SU-DHL-6 (cell line): ENCODE measurements around the gene TRDN.

Source experiments
- H2AFZ ChIP-seq: fragments of 200-600 bp; sonication (generic); 2 replicates; pipeline ENCODE4 v1.6.1; 2014; ENCODE audit warnings: low read depth, mild to moderate bottlenecking, moderate library complexity, mixed read lengths, antibody characterized with exemption, low read length; ENCODE audit not compliant: severe bottlenecking
- H3F3A ChIP-seq: fragments of 200-600 bp; shearing (Covaris generic); 2 replicates; pipeline ENCODE4 v1.6.0; 2016; ENCODE audit warnings: antibody characterized with exemption, mild to moderate bottlenecking; ENCODE audit not compliant: insufficient read depth
- H3K27ac ChIP-seq: fragments of 200-600 bp; sonication (generic); 2 replicates; pipeline ENCODE4 v1.5.1; 2016; ENCODE audit warnings: low read depth, mild to moderate bottlenecking, low read length, moderate library complexity, mixed read lengths
- H3K27me3 ChIP-seq: fragments of 200-600 bp; sonication (generic), shearing (Covaris generic); 2 replicates; pipeline ENCODE4 v1.6.0; 2014; ENCODE audit warnings: mild to moderate bottlenecking, low read length
- H3K36me3 ChIP-seq: fragments of 200-600 bp; sonication (generic); 2 replicates; pipeline ENCODE4 v1.6.1; 2014; ENCODE audit warnings: mild to moderate bottlenecking, low read length, mixed read lengths
- H3K4me2 ChIP-seq: fragments of 300-600, 200-600 bp; shearing (Covaris generic), sonication (generic); 2 replicates; pipeline ENCODE4 v1.6.0; 2014; ENCODE audit warnings: low read length, low read depth, mild to moderate bottlenecking; ENCODE audit not compliant: poor library complexity, severe bottlenecking
- H3K4me3 ChIP-seq: fragments of 200-600 bp; sonication (generic); 2 replicates; pipeline ENCODE4 v1.5.1; 2014; ENCODE audit warnings: antibody characterized with exemption, low read length, mild to moderate bottlenecking, mixed read lengths; ENCODE audit not compliant: insufficient read depth, poor library complexity, severe bottlenecking
- H3K79me2 ChIP-seq: fragments of 200-600 bp; sonication (generic); 2 replicates; pipeline ENCODE4 v1.6.1; 2014; ENCODE audit warnings: mild to moderate bottlenecking, low read length, moderate library complexity; ENCODE audit not compliant: insufficient read depth
- H3K9ac ChIP-seq: fragments of 200-600 bp; sonication (generic); 2 replicates; pipeline ENCODE4 v1.7.0; 2014; ENCODE audit warnings: mild to moderate bottlenecking, low read length
- H3K9me2 ChIP-seq: fragments of 200-600 bp; sonication (generic); replicated peaks from 2 replicates; pipeline ENCODE4 v1.6.1; 2014; ENCODE audit warnings: low read length; ENCODE audit not compliant: insufficient read depth
- H3K9me3 ChIP-seq: fragments of 200-600 bp; sonication (generic); 2 replicates; pipeline ENCODE4 v1.6.1; 2014; ENCODE audit warnings: low read length, mixed read lengths; ENCODE audit not compliant: insufficient read depth
- H4K20me1 ChIP-seq: fragments of 200-600 bp; sonication (generic); 2 replicates; pipeline ENCODE4 v1.6.1; 2014; ENCODE audit warnings: low read depth, mild to moderate bottlenecking, antibody characterized with exemption, low read length, moderate library complexity, mixed read lengths
- EZH2phosphoT487 ChIP-seq: fragments of 200-600 bp; sonication (generic), shearing (Covaris generic); conservative IDR thresholded peaks from 2 replicates; pipeline ENCODE4 v1.6.1; 2018; ENCODE audit warnings: mild to moderate bottlenecking, antibody characterized with exemption, low read length, moderate library complexity, mixed read lengths
- TF ChIP-seq, protein P1 (sequence below): fragments of 200-600 bp; sonication (generic); IDR thresholded peaks from one replicate; pipeline ENCODE4 v1.5.1; 2017; ENCODE audit warnings: antibody characterized with exemption, mild to moderate bottlenecking, low read length, moderate library complexity; ENCODE audit not compliant: insufficient read depth, poor library complexity, severe bottlenecking

The TRDN gene

DNA sequence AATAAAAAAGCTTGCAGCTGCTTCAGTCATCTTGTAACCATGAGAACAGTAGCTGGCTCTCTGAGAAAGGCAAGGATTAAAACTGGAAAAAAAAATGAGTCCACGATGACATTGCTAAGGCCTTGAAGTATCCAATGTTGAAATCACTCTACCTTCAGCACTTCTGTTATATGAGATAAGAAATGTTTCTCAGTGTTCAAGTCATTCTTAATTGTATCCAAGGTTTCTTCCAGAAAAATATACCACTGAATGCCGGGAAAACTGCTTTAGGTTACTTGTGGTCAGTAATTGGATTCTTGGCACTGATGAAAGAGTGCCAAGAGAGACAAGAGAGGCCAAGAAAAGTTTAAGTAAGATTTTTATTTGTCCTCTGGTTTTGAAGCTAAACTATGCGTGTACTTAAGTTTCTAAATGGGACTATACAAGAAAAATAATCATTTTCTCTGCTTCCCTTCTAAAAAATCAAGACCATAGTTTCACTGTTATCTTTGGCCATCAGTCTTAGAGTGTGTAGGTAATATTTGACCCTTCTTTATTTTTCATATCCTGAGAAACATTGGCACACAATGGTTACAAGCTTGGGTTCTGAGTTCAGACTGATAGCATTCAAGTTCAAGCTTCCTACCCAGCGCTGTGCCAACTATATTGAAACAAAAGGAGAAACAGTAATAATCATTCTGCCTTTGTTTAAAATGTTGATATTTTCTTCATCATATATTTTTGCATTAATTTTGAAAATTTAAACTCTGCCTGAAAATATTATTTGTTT is 84.6 kb downstream of the TRDN start:
- no peaks in the 10 kb centered on the region for H3K9me3 ChIP-seq
- TF ChIP-seq EZH2phosphoT487, result no peak
- TF ChIP-seq, protein P1, sequence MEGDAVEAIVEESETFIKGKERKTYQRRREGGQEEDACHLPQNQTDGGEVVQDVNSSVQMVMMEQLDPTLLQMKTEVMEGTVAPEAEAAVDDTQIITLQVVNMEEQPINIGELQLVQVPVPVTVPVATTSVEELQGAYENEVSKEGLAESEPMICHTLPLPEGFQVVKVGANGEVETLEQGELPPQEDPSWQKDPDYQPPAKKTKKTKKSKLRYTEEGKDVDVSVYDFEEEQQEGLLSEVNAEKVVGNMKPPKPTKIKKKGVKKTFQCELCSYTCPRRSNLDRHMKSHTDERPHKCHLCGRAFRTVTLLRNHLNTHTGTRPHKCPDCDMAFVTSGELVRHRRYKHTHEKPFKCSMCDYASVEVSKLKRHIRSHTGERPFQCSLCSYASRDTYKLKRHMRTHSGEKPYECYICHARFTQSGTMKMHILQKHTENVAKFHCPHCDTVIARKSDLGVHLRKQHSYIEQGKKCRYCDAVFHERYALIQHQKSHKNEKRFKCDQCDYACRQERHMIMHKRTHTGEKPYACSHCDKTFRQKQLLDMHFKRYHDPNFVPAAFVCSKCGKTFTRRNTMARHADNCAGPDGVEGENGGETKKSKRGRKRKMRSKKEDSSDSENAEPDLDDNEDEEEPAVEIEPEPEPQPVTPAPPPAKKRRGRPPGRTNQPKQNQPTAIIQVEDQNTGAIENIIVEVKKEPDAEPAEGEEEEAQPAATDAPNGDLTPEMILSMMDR, result no peak
- H3K79me2 ChIP-seq, result no peaks in the 10 kb centered on the region
- no peak overlapping the region for H3K4me2 ChIP-seq
- no peaks in the 10 kb centered on the region for H3F3A ChIP-seq
- 0 out of 2 replicates have a peak, but pooled peaks cover 2% of the 10 kb centered on the region for H3K36me3 ChIP-seq
- no peaks in the 10 kb centered on the region for H3K27me3 ChIP-seq
- no peaks in the 10 kb centered on the region for H4K20me1 ChIP-seq
- no peak overlapping the region for H3K27ac ChIP-seq
- no peak overlapping the region for H3K4me3 ChIP-seq
- H3K9ac ChIP-seq, result no peak overlapping the region
- no peaks in the 10 kb centered on the region for H3K9me2 ChIP-seq
- H2AFZ ChIP-seq, result no peak overlapping the region

DNA sequence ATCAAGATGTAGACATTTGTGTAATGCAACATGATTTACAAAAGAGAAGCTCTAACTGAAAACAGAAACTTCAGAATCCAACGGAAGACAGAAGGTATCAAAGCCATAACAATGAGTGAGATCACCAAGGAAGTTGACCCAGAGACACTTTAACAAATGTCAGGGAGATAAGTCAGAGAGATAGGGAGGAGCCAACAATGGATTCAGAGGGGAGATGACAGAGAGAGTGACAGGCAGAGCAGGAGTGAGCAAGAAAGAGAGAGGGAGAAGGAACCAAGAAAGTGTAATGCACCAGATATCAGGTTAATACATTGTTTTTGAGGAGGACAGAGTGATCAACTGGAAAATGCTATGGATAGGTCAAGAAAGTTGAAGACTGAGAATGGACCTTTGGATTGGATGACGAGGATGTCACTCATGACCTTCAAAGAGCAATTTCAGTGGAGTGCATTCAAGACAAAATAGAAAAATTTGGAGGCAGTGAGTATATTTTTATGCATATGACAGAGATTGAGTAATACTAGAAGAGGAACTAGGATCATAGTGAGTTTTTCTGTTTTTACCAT is 86.6 kb downstream of the TRDN start:
- Histone ChIP-seq H3K4me2 (no peak overlapping the region), H3K79me2 (no peaks in the 10 kb centered on the region), H3K9me2 (no peaks in the 10 kb centered on the region), H4K20me1 (no peaks in the 10 kb centered on the region), H3K27ac (no peak overlapping the region), H2AFZ (no peak overlapping the region), H3K4me3 (no peak overlapping the region), H3K9ac (no peak overlapping the region), H3F3A (no peaks in the 10 kb centered on the region), H3K9me3 (no peaks in the 10 kb centered on the region), H3K27me3 (no peaks in the 10 kb centered on the region), H3K36me3 (no peaks in the 10 kb centered on the region)
- TF ChIP-seq EZH2phosphoT487, result no peak
- TF ChIP-seq, protein P1, result no peak

DNA sequence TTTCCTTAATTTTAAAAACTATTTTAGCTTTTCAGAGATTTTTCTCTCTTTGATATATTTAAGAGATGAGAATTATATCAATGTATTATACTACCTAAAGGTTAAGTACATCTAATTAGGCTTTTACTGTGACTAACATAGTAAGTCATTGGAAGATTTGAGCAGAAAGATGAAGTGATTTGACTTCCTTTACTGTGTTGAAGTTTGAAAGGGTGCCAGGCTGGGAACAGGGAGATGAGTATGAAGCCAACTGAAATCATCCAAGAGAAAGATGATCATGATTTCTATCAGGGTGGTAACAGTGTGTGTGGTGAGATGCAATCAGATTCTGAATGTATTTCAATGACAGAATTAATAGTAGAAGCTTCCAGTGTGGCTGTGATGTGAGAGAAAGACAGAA is 87.3 kb downstream of the TRDN start:
- no peak overlapping the region for H3K4me3 ChIP-seq
- no peaks in the 10 kb centered on the region for H3K79me2 ChIP-seq
- H3K27me3 ChIP-seq, result no peaks in the 10 kb centered on the region
- no peak overlapping the region for H3K27ac ChIP-seq
- H3F3A ChIP-seq, result no peaks in the 10 kb centered on the region
- no peaks in the 10 kb centered on the region for H3K9me2 ChIP-seq
- no peaks in the 10 kb centered on the region for H3K9me3 ChIP-seq
- no peaks in the 10 kb centered on the region for H4K20me1 ChIP-seq
- no peaks in the 10 kb centered on the region for H3K36me3 ChIP-seq
- H3K9ac ChIP-seq, result no peak overlapping the region
- no peak for TF ChIP-seq EZH2phosphoT487
- TF ChIP-seq, protein P1, result no peak
- no peak overlapping the region for H3K4me2 ChIP-seq
- no peak overlapping the region for H2AFZ ChIP-seq
